Pancreas (tissue), 10 donors: Measurements from ENCODE around the gene SLIT3. TPM values are rescaled to one million over a fixed set of nuclear protein-coding genes. Genes with fewer than 3 reads are reported as not detected.

Experiments used
- ATAC-seq, 4 donors: fragments of 200-7000 bp; cut with Tn5 transposase; one replicate each; pipeline versions ENCODE4 v1.8.0 to v1.9.1; 2020; ENCODE audit warnings: mild to moderate bottlenecking in 4 of 4, moderate library complexity in 4 of 4
- DNase-seq, 6 donors: peaks; one replicate each; pipeline ENCODE4 v3.0.0-alpha.2; 2020
- FAIRE-seq: peaks from 2 replicates; lab custom pipeline; 2012; peaks lifted over from hg19 to GRCh38; lab: Jason Lieb, UNC
- H3K27ac ChIP-seq, 4 donors: fragments of 200-600 bp; sonication (generic); 1 replicate in 3 of 4; 2 replicates in 1 of 4; pipeline versions ENCODE4 v1.5.0 to v1.8.0; 2020
- H3K27me3 ChIP-seq, 4 donors: fragments of 200-600 bp; one replicate each; pipeline ENCODE4 v1.8.0; 2021
- H3K36me3 ChIP-seq, 3 donors: fragments of 200-600 bp; sonication (generic) in 1 of 3; one replicate each; pipeline versions ENCODE4 v1.5.0 to v1.8.0; 2020 to 2021
- H3K4me1 ChIP-seq, 3 donors: fragments of 200-600 bp; one replicate each; pipeline ENCODE4 v1.8.0; 2021
- H3K4me3 ChIP-seq, 4 donors: fragments of 200-600 bp; sonication (generic) in 2 of 4; one replicate each; pipeline versions ENCODE4 v1.5.0 to v1.8.0; 2020 to 2021
- H3K9me3 ChIP-seq, 4 donors: fragments of 200-600 bp; one replicate each; pipeline ENCODE4 v1.8.0; 2021
- CTCF ChIP-seq, 4 donors: fragments of 200-600 bp; sonication (generic) in 3 of 4; IDR thresholded peaks; one replicate each; pipeline versions ENCODE4 v1.5.0 to v1.8.0; 2021; ENCODE audit warnings: antibody characterized with exemption in 4 of 4
- WGBS, 2 donors: extraction: QIAGEN DNeasy Blood & Tissue Kit; methylation state at CpG; one replicate each; pipeline ENCODE4 v1.1.7; 2013; 5-methylcytosine and 5-hydroxymethylcytosine counted together
- intact Hi-C, 3 donors: fragments of 100-400 bp; cut with DNase I; formaldehyde crosslinking; loops; one replicate each; pipeline versions ENCODE4 v1.11.1 to v1.14.2; 2022
- polyA plus RNA-seq, 2 donors: library from polyadenylated mRNA; stranded (reverse); fragments of 200-250 nt; gene quantifications; one replicate each; pipeline ENCODE4 v1.2.3, GENCODE V29; 2013
- total RNA-seq, 6 donors: library from RNA; stranded (reverse); fragmentation: NEBNext Ultra II Directional in 4 of 6; extraction: Animal tissue kit (Norgen Biotek cat#: 25700) in 4 of 6; gene quantifications; one replicate each; pipeline versions ENCODE4 v1.2.1 to v1.2.4, GENCODE V29; 2021 to 2023
- donor health status: healthy with polysubstance abuse.
- donor health status: DM: no; HTN: no; CAD: no; lungs with moderate emphysema.
- donor health status: DM: no; HTN: no; CAD: no.
- donor health status: control.
- donor health status: control.
- donor health status: Bipolar disorder and iron deficiency.
- donor health status: DM: yes; HTN: yes; CAD: no.
- donor health status: DM: no; HTN: no; CAD: no.
- donor health status: DM: no; HTN: no; CAD: no.
- donor health status: DM: yes; HTN: yes; CAD: no.

SLIT3 gene
- total and polyA plus RNA-seq, 8 donors: 1.1 to 11.4 (median 2.1) TPM

DNA sequence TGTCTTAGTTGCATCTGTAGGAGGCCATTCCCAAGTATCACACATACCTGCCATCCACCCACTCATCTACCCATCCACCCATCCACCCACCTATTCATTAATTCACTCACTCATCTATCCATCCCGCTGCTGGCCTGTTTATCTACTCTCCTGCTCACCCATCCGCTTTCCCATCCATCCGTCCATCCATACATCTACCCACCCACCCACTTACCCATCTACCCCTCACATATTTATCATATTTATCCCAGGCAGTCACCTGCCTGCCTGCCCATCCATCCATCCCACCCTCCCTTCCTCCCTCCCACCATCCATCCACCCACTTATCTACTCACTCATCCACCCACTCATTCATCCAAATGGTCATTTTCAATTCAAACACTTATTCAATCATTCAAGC lies 577.9 kb downstream of the SLIT3 start:
- WGBS, 2 donors: 65 to 82% methylated on average over 3 of the region's 3 CpGs
- no peaks in the 10 kb centered on the region for H3K27me3 ChIP-seq
- no peak overlapping the region for H3K27ac ChIP-seq
- no peak for TF ChIP-seq CTCF (IDR thresholded peaks at IDR 0.05)
- DNase-seq (no peak), ATAC-seq (no peak), FAIRE-seq (no peak)
- no peak overlapping the region for H3K4me3 ChIP-seq
- no peaks in the 10 kb centered on the region for H3K36me3 ChIP-seq
- intact Hi-C loops: no loop called here
- no peaks in the 10 kb centered on the region for H3K9me3 ChIP-seq
- no peaks in the 10 kb centered on the region for H3K4me1 ChIP-seq

DNA sequence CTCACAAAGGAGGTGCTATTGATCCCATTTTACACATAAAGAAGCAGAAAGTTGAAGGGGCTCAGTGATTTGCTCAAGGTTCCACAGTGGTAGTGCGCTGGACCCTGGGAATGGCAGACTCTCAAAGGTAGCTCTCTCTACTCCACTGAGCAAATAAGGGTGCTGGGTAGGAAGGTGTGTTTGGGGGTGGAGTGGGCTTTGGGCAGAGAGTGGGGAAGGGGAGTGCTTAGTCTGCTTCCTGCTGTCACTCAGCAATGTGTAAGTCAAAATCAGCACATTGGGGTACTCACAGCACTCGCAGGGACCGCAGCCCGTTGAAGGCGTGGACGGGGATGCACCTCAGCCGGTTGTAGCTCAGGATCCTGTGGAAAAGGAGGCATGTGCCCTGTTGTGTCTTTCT lies 579.0 kb downstream of the SLIT3 start:
- H3K27me3 ChIP-seq: no peaks in the 10 kb centered on the region
- intact Hi-C loops: no loop called here
- no peaks in the 10 kb centered on the region for H3K36me3 ChIP-seq
- TF ChIP-seq CTCF (IDR thresholded peaks at IDR 0.05): no peak
- ATAC-seq (no peak), DNase-seq (no peak), FAIRE-seq (no peak)
- WGBS, 2 donors: 87 to 92% methylated on average over 7 of the region's 7 CpGs
- H3K9me3 ChIP-seq: no peaks in the 10 kb centered on the region
- H3K4me3 ChIP-seq: no peak overlapping the region
- H3K4me1 ChIP-seq: no peaks in the 10 kb centered on the region
- H3K27ac ChIP-seq: no peak overlapping the region

DNA sequence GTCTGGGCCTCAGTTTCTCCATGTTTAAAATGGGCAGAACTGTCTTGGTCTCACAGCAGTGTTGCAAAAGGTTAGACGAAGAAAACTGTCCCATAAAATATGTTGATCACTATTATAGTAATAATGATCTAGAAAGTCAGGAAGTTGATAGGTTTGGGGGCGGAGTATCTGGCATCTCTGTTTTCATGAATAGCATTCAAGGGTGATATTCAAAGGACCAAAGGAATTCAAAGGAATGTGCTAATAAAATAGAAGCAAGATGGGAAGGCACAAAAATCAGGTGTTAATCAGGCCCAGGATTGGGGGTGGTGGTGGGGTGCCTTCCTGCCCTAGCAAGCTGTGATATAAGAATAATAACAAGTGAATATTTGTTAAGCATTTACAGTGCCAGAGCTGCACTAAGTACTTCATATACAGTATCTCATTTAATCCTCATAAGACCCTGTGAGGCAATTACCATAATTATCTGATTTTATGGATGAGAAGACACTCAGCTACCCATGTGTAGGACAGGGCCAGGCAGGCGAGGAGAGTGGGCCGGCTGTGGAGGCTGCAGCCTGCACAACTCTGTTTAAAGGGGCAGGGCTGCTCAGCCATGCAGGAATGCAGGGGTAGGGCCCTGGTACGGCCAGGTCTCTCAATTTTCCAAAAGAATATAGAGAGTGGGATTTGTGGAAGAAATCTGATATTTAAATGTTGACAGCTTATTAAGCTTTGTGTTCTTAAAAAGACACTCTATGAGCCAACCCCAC lies 579.8 kb downstream of the SLIT3 start:
- intact Hi-C loops: no loop called here
- no peaks in the 10 kb centered on the region for H3K9me3 ChIP-seq
- TF ChIP-seq CTCF (IDR thresholded peaks at IDR 0.05): no peak
- DNase-seq (no peak), ATAC-seq (no peak), FAIRE-seq (no peak)
- 66 to 84% methylated on average over 5 of the region's 5 CpGs for WGBS, 2 donors
- H3K27me3 ChIP-seq: no peaks in the 10 kb centered on the region
- no peak overlapping the region for H3K4me3 ChIP-seq
- H3K4me1 ChIP-seq: no peaks in the 10 kb centered on the region
- no peak overlapping the region for H3K27ac ChIP-seq
- H3K36me3 ChIP-seq: no peaks in the 10 kb centered on the region

DNA sequence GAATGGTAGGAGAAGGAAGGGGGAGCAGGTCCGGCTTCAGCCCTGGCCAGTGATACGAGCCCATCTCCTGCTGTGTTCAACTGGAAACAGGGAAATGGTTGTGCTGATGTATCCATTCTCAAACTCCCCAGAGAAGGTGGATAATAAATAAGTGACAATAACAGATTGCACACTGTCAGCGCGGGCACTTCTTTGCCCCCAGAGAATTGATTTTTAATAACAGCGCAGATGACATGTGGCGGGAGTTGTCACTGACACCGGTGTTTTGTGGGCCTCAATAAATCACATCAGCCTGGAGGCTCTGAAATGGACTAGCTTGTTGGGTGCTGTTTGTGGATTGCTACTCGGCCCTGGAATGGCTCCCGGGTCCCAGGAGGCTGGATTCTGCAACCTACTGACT lies 580.4 kb downstream of the SLIT3 start:
- DNase-seq: no peak
- FAIRE-seq: no peak
- WGBS, 2 donors: 82 to 90% methylated on average over 9 of the region's 9 CpGs
- H3K27ac ChIP-seq: no peak overlapping the region
- no peaks in the 10 kb centered on the region for H3K4me1 ChIP-seq
- intact Hi-C loops: no loop called here
- no peaks in the 10 kb centered on the region for H3K9me3 ChIP-seq
- no peak overlapping the region for H3K4me3 ChIP-seq
- no peaks in the 10 kb centered on the region for H3K36me3 ChIP-seq
- no peaks in the 10 kb centered on the region for H3K27me3 ChIP-seq
- TF ChIP-seq CTCF (IDR thresholded peaks at IDR 0.05): no peak
- ATAC-seq: no peak

- no peak overlapping the region for H3K4me3 ChIP-seq
- H3K9me3 ChIP-seq: no peaks in the 10 kb centered on the region
- no peak for ATAC-seq
- no peak for TF ChIP-seq CTCF (IDR thresholded peaks at IDR 0.05)
- H3K36me3 ChIP-seq: no peaks in the 10 kb centered on the region
- FAIRE-seq: no peak
- no peak overlapping the region for H3K27ac ChIP-seq
- no peaks in the 10 kb centered on the region for H3K4me1 ChIP-seq
- WGBS, 2 donors: 62 to 68% methylated on average over 4 of the region's 4 CpGs
- no peaks in the 10 kb centered on the region for H3K27me3 ChIP-seq
- no peak for DNase-seq
- intact Hi-C loops: no loop called here
These were observed 586.9 kb downstream of the SLIT3 start for GRCh38 chr5:168714046-168714445.
